NCI-H524 (cell line): ENCODE measurements around the gene WDR64.
"Not testable (repeated sequence)": the region's sequence is repeated elsewhere in the genome, so short reads cannot be mapped to it uniquely, and the experiment has no call there.

ENCODE experiments used
- DNase-seq, 2 experiments: peaks; one replicate each; lab custom pipeline; 2025; lab: John Stamatoyannopoulos, UW

The WDR64 gene

DNA sequence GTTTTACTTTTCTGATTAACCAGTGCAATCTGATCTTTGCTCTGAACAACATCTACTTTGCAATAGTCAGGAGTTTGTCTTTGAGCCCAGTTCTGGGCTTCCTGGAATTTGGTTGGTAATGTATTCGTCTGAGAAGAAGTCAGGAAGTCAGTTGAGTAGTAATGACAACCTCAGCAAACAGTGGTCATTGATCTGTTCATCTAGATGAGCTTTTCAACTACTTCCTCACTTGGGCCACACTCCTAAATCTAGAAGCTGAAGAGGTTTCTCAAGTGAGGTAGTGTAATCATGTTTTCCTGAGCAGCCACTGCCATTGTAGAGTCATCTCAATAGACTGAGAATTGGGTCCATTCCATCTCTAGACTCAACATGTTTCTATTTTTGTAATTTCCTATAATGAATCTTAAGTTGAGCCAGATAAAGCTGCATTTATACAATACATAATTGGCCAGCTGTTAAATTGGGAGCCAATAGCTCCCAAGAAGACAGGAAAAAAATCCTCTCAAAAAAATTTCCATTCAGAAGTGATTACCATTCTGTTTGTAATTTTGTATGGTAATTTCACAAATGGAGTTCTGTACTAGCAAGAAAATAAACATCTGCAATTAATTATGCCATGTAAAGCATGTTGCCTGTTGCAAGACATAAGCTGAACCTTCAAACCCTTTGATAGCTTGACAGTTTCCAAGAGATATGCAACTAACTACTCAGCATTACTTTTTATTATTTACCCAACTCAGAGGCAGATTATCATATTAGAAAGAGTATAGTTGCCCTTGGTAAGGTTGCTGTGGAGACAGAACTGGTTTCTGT, 49.6 kb downstream of the WDR64 start:
- no peak for DNase-seq

DNA sequence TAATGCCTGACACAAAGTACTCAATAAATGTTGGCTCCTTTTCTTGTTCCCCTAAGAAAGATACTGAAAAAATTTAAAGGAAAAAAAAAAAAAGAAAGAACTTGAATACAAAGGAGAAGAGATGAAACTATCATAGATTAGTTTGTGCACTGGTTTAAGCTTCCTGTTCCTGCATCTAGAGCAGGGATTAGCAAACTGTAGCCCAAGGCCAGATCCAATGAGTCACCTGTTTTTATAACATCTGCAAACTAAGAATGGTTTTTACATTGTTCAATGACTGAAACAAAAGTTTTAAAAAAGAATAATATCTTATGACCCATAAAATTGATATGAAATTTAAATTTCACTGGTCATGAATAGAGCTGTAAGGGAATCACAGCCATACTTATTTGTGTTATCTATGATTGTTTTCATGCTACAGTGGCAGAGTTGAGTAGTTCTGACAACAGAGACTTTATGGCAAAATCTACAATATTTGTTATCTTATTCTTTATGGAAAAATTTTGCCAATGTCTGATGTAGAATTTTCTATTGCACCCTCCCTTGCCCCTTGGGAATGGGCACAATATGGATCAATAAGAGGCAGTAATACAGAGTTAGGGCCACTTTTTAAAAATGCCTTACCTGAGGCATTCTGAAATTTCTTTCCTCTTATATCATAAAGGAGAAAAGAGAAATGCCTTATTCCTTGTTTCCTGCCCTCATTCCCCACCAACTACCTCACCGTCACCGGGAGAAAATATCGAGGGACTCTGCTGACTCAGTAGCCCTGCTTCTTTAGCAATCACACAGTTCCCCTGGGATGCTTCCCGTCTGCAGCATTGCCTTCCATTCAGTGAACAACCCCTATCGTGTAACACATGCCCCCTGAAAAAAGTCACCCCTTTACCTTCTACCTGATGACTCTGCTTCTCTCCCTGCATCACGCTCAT, 50.6 kb downstream of the WDR64 start:
- DNase-seq: no peak

DNA sequence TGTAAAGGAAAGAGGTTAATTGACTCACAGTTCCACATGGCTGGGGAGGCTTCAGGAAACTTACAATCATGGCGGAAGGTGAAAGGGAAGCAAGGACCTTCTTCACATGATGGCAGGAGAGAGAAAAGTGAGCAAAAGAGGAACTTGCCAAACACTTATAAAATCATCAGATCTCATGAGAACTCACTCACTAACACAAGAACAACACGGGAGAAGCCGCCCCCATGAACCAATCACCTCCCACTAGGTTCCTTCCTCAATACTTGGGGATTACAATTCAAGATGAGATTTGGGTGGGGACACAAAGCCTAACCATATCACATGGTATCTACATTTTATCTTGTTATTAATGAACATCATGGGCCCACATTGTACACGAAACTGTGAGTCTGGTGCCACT, 51.7 kb downstream of the WDR64 start:
- not testable (repeated sequence) for DNase-seq

DNA sequence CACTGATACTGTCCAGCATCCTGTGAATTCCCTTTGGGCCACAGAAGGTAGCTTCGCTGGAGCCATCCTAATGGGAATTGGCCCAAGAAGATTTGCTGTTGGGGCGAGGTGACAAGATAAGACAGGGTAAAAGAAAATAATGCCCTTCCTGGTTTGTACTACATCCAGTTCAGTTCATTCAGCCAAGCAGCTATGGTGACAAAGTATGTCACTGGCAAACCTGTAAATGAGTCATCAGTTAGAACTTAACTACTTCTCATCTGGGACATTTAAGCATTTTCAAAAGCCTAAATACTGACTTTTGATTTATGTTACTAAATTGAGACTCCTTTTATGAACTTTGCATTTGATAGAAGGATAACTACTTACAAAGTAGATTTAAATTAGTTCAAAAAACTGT, 54.2 kb downstream of the WDR64 start:
- DNase-seq: no peak

DNA sequence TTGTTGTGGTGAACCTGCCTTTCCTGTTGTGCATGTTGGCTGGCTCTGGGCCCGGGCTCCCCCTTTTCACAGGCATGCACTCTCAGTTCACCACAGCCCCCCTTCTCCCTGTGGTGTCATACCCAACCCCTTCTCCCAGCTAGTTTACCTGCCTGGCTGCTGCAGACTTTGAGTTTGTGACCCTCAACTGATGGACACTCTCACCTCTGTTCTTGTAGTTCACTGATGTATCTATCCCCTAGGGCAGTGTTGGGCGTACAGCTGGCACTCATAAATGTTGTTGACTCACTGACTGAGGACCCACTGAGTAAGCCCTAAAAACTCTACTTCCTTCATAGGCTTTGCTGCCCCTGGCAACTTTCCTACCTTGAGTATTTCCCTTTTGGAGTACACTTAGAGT, 54.9 kb downstream of the WDR64 start:
- DNase-seq: no peak

DNA sequence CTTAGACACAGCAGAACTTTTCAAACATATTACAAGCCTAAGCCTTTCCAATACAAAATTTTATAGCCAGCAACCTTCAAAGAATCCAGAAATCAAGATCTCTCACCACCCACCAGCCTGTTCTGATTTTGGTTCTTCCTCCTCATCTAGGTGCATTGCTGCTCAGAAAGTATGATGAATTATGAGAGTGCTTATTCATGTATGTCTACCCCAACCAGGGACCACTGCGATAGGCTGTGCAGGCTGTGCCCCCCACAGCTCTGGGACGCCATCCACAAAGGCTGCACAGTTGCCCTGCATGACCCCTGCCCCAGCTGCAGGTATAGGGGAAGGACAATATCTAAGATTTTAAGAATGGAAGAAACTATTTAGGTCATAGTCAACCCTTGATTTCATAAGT, 55.4 kb downstream of the WDR64 start:
- DNase-seq: no peak

DNA sequence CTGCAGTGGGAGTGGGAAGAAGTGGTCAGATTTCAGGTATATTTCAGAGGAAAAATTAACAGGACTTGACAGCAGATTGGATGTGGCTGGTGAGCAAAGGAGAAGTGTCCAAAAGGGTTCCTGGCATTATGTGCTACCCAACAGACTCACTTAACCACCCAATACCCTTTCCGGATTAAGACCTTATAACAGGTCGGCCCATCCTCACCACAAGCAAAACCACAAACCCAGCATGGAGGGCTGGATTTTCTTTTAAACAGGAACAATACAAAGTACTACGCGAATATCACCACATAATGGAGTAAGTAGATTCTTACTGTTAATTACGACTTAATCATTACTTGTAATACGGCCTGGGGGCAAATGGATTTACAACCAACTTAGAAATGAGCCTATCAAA, 59.2 kb downstream of the WDR64 start:
- no peak for DNase-seq

DNA sequence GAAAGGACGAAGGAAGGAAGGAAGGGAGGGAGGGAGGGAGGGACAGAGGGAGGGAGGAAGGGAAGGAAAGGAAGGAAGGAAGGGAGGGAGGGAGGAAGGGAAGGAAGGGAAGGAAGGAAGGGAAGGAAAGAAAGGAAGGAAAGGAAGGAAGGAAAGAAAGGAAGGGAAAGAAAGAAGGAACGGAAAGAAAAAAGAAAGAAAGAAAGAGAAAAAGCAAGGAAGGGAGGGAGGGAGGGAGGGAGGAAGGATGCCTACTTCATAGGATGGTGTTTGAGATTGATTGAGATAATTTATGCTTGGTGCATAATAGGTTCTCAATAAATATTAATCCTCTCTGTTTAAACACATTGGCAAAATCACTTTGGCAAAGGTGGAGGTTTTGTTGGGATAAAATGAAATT, 61.2 kb downstream of the WDR64 start:
- DNase-seq: no peak

DNA sequence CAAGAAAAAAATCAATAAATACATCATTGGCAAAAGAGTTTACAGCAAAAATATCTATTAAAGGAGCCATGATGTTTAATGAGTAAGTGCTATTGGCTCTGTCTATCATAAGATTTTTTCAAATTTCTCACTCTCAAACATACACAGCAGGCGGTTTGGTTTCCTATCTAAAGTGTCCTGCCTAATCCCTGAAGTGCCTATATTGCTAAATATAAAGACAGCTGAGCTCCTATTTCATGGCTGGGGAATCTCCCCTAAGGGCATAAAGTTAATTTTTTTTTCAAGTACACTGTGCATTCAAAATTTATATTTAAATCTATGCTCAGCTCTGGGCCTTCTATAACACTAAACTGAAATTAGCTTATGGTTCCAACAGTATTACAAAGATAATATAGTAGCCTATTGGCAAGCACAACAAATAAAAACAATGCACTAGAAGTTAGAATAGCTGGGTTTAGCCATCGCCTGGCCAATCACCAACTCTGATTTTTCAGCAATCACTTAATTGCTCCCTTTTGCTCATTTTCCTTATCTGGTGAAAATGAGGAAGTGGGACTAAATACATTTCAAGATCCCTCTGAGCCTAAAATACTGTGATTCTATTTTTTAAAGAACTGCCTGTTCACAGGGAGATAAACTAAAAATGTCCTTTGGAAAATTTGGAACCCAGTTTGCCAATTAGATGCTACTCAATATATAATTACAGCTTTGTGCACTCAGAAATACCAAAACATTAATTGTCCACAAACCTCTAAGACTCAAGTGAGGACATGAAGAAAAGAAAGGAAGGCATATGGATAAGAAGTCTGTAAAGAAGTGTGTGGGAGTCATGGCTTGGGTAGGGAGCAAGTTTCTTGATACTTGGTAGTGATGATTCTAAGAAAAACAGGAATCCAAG, 62.5 kb downstream of the WDR64 start:
- DNase-seq: peak in 1 of 2 experiments; percentile 32

DNA sequence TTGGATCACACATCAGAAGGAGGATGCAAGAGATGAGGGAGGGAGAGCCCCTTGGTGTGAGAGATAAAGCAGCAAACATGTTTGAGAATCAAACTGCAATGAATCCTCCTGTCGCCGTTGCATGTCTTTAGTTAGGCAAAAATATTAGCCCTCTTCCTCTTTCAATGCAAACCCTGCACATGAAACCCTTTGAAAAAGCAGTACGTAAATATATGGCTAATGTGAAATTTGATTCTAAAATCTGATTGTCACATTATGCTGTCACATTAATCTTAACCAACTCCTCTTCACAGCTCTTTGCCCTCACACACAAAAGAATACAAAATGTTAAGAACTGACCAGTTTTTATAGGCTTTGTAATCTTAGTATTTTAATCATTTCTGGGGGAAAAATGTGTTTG, 63.4 kb downstream of the WDR64 start:
- no peak for DNase-seq

DNA sequence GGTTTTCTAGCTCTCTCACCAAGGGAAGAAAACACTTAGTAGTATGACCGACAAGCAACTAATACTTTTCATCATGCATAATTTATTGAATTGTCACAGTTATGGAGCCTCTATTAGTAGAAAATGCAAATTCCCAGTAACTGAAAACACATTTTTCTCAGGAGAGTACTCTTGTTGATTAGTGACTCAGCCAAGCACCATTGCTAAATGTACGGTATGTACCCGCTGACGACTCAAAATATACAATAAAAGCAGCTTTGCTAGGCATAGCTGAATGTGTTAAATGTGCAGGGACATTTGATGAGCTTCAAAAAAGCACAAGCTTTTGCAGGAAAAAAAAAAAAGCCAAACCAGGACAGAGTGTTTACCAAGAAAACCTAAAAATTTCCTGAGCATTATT, 63.9 kb downstream of the WDR64 start:
- DNase-seq: no peak

DNA sequence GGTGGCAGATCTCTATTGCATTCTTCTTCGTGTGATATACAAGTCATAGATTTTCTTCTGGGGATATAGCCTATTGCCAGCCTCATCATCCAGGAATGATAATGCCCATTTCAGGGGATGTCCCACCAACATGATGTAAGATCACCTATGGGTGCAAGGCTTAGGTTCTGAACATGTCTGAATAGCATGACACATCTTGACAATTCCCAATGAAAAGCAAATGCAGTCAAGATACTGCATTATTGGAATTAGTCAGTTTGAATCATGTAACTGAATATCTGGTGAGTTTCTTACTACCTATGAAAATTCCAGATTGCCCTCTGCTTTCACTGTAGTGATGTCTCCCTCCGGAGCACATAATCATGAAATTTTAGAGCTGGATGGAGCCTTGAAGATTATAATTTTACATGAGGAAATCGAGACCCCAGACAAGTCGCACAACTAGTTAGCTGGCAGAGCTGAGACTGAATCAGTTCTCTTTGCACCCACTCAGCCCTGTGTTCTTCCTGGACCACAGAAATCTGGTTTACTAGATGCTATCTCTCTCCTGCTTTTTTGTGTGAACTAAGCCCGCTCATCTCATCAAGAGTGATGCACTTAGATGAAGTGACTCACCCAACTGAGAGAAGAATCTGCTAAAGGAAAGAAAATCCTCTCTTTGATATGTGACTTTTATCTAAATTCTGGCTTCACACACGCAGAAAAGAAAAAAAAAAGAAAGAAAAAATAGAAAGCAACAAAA, 65.0 kb downstream of the WDR64 start:
- no peak for DNase-seq

DNA sequence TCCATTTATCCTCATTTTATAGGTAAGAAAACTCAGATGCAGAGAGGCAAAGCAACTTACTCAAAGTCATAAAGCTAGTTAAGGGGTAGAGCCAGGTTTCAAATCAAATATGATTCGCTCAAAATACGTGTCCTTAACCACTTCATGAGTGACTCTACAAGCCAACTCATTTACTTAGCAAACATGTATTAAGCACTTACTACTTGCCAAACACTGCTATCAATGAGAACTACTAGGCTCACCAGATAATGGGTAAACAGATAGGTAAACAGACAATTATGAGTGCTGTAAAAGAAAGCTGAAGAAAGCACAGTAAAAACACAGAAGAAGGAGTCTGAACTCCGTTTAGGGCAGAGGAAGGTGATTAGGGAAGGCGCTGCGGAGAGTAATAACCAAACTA, 65.9 kb downstream of the WDR64 start:
- no peak for DNase-seq

DNA sequence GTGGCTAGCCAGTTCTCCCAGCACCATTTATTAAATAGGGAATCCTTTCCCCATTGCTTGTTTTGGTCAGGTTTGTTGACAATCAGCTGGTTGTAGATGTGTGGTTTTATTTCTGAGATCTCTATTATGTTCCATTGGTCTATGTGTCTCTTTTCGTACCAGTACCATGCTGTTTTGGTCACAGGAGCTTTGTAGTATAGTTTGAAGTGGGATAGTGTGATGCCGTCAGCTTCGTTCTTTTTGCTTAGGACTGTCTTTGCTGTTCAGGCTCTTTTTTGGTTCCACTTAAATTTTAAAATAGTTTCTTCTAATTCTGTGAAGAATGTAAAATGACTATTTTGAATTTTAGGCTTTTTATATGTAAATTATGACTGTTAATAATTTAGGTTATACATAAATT, 68.9 kb downstream of the WDR64 start:
- DNase-seq: no peak

DNA sequence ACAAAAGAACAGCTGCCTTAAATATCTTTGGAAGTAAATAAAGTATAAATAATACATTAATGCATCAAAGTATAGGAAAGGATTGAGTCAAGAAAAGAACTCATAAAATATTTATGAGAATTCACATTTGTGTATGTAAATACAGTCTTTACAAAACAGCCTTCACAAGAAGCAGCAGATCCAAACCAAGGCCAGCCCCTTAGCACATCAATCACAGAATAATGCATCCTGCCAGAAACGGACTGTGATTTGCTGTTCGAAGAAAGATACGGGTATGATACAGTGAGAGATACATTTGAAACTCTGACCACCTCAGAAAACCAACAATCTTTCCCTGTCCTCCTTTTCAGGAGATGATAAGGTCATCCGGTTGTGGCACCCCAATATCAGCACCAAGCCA, 70.9 kb downstream of the WDR64 start:
- no peak for DNase-seq

DNA sequence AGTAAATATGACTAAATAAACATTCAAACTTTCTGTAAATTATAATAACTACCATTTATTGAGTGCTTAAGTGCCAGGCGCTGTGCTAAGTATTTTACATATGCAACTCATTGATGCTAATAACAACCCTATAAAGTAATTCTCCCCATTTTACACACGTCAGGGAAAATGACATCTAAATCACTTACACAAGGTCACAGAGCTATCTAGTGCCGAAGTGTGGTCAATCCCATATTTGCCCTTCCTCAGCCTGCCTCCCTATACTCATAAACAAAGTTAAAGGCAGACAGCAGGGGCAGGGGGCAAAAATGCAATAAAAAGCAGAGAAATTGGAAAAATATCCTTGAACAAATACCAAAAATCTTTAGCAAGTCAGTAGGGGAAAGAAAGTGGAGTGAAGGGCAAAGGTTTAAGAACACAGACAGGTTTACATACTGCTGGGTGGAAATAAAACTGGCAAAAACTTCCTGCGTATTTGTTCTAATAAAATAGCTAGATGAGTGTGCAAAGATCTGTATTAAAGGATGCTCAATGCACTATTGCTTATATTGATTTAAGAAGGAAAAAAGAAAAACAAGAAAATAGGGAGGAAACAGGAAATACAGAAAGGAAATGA, 72.8 kb downstream of the WDR64 start:
- no peak for DNase-seq

DNA sequence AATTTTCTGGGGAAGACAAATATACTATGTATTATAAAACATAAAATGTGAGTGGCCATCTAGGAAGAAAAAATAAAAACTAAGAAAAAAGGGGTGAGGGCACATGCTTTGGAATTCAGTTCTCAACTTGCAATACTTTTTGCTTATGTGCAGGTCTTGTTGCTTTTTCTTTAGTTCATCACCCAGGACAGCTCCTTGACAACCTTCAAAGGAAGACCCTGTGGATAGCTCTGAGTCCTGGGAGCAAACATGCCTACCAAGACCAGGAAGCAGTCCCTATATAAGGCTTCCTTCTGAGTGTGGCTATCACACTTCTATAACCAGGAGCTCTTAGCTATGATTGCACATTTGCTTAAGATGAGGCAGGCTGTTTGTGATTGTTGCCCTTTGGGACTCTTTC, 78.0 kb downstream of the WDR64 start:
- no peak for DNase-seq

DNA sequence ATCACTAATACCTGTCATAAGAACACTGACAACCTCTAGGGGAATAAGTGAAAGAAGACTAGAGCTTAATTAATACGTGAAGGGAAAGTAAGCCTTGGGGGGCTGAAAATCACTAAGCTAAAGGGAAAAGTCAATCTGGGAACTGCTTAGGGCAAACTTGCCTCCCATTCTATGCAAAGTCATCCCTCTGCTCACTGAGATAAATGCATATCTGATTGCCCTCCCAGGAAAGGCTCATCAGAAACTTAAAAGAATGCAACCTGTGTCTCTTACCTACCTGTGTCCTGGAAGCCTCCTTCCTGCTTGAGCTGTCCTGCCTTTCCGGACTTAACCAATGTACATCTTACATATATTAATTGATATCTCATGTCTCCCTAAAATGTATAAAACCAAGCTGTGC, 81.8 kb downstream of the WDR64 start:
- DNase-seq: no peak

DNA sequence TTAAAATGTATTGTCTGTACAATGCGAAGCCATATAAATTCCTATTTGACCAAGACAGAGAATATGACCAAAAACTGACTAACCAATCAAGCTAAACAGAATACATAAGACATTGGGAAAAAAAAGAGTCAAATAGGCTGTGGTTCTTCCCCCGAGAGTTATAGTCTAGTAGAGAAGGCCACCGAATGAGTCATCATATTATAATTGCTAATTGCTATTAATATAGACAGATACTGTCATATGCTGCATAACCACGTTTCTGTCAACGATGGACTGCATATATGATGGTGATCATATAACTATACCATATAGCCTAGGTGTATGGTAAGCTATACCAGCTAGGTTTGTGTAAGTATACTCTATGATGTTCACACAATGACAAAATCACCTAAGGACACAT, 82.5 kb downstream of the WDR64 start:
- no peak for DNase-seq

DNA sequence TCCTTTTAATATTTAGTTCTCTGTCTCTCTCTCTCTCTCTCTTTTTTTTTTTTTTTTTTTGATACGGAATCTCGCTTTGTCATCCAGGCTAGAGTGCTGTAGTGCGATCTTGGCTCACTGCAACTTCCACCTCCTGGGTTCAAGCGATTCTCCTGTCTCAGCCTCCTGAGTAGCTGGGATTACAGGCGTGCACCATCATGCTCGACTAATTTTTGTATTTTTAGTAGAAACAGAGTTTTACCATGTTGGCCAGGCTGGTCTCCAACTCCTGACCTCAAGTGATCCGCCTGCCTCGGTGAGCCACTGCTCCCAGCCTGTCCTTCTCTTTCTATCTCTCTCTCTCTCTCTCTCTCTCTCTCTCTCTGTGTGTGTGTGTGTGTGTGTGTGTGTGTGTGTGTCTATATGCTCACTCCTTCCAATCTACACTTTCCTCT, 83.4 kb downstream of the WDR64 start:
- DNase-seq: not testable (repeated sequence)

DNA sequence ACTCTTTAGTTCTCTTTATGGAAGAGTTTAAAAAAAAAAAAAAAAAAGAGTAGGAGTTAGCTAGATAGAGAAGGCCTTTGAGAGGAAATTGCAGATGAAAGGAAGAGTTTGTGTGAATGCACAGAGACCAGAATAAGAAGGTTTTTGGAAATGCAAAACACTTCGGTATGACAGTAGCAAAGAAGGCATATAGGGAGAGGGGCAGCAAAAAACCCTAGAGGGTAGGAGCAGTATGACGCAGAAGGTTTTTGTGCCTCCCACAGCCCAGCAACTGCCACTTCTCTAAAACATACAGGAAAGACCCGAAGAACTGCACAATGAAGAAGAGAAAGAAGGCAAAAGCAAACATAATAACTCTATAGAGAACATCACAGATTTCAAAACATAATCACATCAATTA, 84.3 kb downstream of the WDR64 start:
- DNase-seq: no peak
